H1 (cell line): Measurements from ENCODE around the gene NTN1. TPM values are rescaled to one million over a fixed set of nuclear protein-coding genes. Genes with fewer than 3 reads are reported as not detected.

Experiments
- CTCF ChIA-PET: fragments of 300-600 bp; sonication (Branson Sonifier 250); formaldehyde crosslinking; loops from one replicate; lab custom pipeline; 2021; ENCODE audit not compliant: partially characterized antibody; lab: Charles Lee
- POLR2A ChIA-PET: fragments of 300-600 bp; sonication (Branson Sonifier 250); formaldehyde crosslinking; loops from one replicate; lab custom pipeline; 2021; ENCODE audit warnings: inconsistent platforms; ENCODE audit not compliant: partially characterized antibody; lab: Charles Lee
- DNase-seq, 2 experiments: peaks; one replicate each; pipeline versions ENCODE4 v3.0.0 to v3.0.0-alpha.2; 2010 to 2022; ENCODE audit warnings: low spot score in 2 of 2, low read depth in 1 of 2, mixed read lengths in 1 of 2
- FAIRE-seq: peaks from 2 replicates; lab custom pipeline; 2011; peaks lifted over from hg19 to GRCh38; lab: Jason Lieb, UNC
- H2AFZ ChIP-seq: 2 replicates; pipeline ENCODE4 v1.8.1; 2012; ENCODE audit warnings: low read length, inconsistent platforms
- H2AK5ac ChIP-seq: 2 replicates; pipeline ENCODE4 v1.6.1; 2013; ENCODE audit warnings: low read depth, low read length
- H2BK120ac ChIP-seq: replicated peaks from 2 replicates; pipeline ENCODE3; 2013; ENCODE audit warnings: low read depth, low read length, inconsistent platforms
- H2BK12ac ChIP-seq: 2 replicates; pipeline ENCODE4 v1.6.1; 2013; ENCODE audit warnings: low read depth, low read length
- H2BK15ac ChIP-seq: 2 replicates; pipeline ENCODE4 v1.6.1; 2013; ENCODE audit warnings: low read length
- H2BK20ac ChIP-seq: 2 replicates; pipeline ENCODE4 v1.6.1; 2013; ENCODE audit warnings: low read length
- H2BK5ac ChIP-seq: 2 replicates; pipeline ENCODE4 v1.6.1; 2013; ENCODE audit warnings: low read depth, low read length
- H3K14ac ChIP-seq: 2 replicates; pipeline ENCODE4 v1.6.1; 2013; ENCODE audit warnings: inconsistent platforms; ENCODE audit not compliant: insufficient read length
- H3K18ac ChIP-seq: 2 replicates; pipeline ENCODE4 v1.6.1; 2013; ENCODE audit warnings: low read length; ENCODE audit errors: extremely low read depth
- H3K23ac ChIP-seq: 2 replicates; pipeline ENCODE4 v1.6.1; 2013; ENCODE audit warnings: inconsistent platforms; ENCODE audit not compliant: insufficient read length
- H3K23me2 ChIP-seq: 2 replicates; pipeline ENCODE4 v1.6.1; 2013; ENCODE audit warnings: low read depth, low read length
- H3K27ac ChIP-seq: 2 replicates; pipeline ENCODE4 v1.6.1; 2011; ENCODE audit warnings: low read depth, low read length, inconsistent platforms
- H3K27me3 ChIP-seq, 4 experiments: replicated peaks in 1 of 4; 1 replicate in 1 of 4; 2 replicates in 3 of 4; pipeline versions ENCODE4 v1.6.1 to v1.8.1; 2011 to 2013; ENCODE audit warnings: low read length in 3 of 4, mild to moderate bottlenecking in 3 of 4, inconsistent platforms in 2 of 4, mixed read lengths in 2 of 4, moderate library complexity in 1 of 4; ENCODE audit not compliant: control insufficient read depth in 3 of 4, insufficient read depth in 3 of 4; ENCODE audit errors: extremely low read depth in 1 of 4
- H3K36me3 ChIP-seq, 4 experiments: 2 replicates each; pipeline versions ENCODE4 v1.6.1 to v1.8.1; 2011 to 2013; ENCODE audit warnings: mild to moderate bottlenecking in 4 of 4, low read length in 3 of 4, moderate library complexity in 2 of 4, control low read depth in 1 of 4, inconsistent platforms in 1 of 4; ENCODE audit not compliant: insufficient read depth in 4 of 4, control insufficient read depth in 2 of 4
- H3K4ac ChIP-seq: replicated peaks from 2 replicates; pipeline ENCODE3; 2013; ENCODE audit warnings: low read length, low read depth, mixed read lengths, inconsistent platforms; ENCODE audit not compliant: insufficient read length
- H3K4me1 ChIP-seq, 4 experiments: replicated peaks in 1 of 4; 1 replicate in 1 of 4; 2 replicates in 3 of 4; pipeline versions ENCODE4 v1.6.1 to v1.8.1; 2011 to 2013; ENCODE audit warnings: low read length in 3 of 4, inconsistent platforms in 2 of 4, mixed read lengths in 1 of 4; ENCODE audit not compliant: insufficient read depth in 4 of 4, control insufficient read depth in 3 of 4
- H3K4me2 ChIP-seq, 2 experiments: 2 replicates each; pipeline versions ENCODE4 v1.6.1 to v1.8.1; 2011 to 2013; ENCODE audit warnings: low read depth in 2 of 2, low read length in 2 of 2, control low read depth in 1 of 2, inconsistent platforms in 1 of 2, mild to moderate bottlenecking in 1 of 2; ENCODE audit not compliant: insufficient read depth in 1 of 2
- H3K4me3 ChIP-seq, 4 experiments: fragments of 200-600, 300-600 bp in 1 of 4; sonication (generic), shearing (Covaris generic), sonication (Bioruptor Twin) in 1 of 4; 2 replicates each; pipeline versions ENCODE4 v1.5.1 to v1.8.1; 2011 to 2016; ENCODE audit warnings: low read length in 4 of 4, low read depth in 3 of 4, control low read depth in 2 of 4, inconsistent platforms in 2 of 4, mild to moderate bottlenecking in 2 of 4, mixed read lengths in 1 of 4, moderate library complexity in 1 of 4; ENCODE audit not compliant: insufficient read depth in 2 of 4; ENCODE audit errors: extremely low read depth in 1 of 4
- H3K56ac ChIP-seq: replicated peaks from 2 replicates; pipeline ENCODE3; 2013; ENCODE audit warnings: low read depth, mild to moderate bottlenecking, mixed read lengths, low read length, inconsistent platforms; ENCODE audit not compliant: insufficient read length
- H3K79me1 ChIP-seq: 2 replicates; pipeline ENCODE4 v1.6.1; 2013; ENCODE audit warnings: low read depth, low read length, control low read depth
- H3K79me2 ChIP-seq, 2 experiments: 2 replicates each; pipeline versions ENCODE4 v1.6.1 to v1.8.1; 2012 to 2013; ENCODE audit warnings: low read length in 2 of 2, mild to moderate bottlenecking in 2 of 2, inconsistent platforms in 1 of 2; ENCODE audit not compliant: insufficient read depth in 2 of 2, control insufficient read depth in 1 of 2
- H3K9ac ChIP-seq, 4 experiments: replicated peaks in 1 of 4; 1 replicate in 1 of 4; 2 replicates in 3 of 4; pipeline versions ENCODE4 v1.6.1 to v1.8.1; 2011 to 2013; ENCODE audit warnings: low read depth in 3 of 4, low read length in 3 of 4, control low read depth in 2 of 4, mild to moderate bottlenecking in 2 of 4, moderate library complexity in 2 of 4, inconsistent platforms in 1 of 4; ENCODE audit errors: extremely low read depth in 1 of 4
- H3K9me3 ChIP-seq, 2 experiments: 2 replicates each; pipeline versions ENCODE4 v1.6.1 to v1.8.1; 2012 to 2013; ENCODE audit warnings: mild to moderate bottlenecking in 2 of 2, moderate library complexity in 2 of 2, control low read depth in 1 of 2, inconsistent platforms in 1 of 2, low read depth in 1 of 2, low read length in 1 of 2, mixed read lengths in 1 of 2; ENCODE audit not compliant: insufficient read depth in 2 of 2
- H4K20me1 ChIP-seq, 2 experiments: replicated peaks in 1 of 2; 2 replicates each; pipeline versions ENCODE3 to v1.8.1; 2011 to 2013; ENCODE audit warnings: inconsistent platforms in 2 of 2, low read length in 2 of 2, mild to moderate bottlenecking in 1 of 2; ENCODE audit not compliant: insufficient read depth in 2 of 2, control insufficient read depth in 1 of 2
- H4K5ac ChIP-seq: 2 replicates; pipeline ENCODE4 v1.6.1; 2013; ENCODE audit warnings: low read length, low read depth, mixed read lengths, inconsistent platforms; ENCODE audit not compliant: insufficient read length
- H4K8ac ChIP-seq: 2 replicates; pipeline ENCODE4 v1.8.0; 2013; ENCODE audit warnings: mild to moderate bottlenecking, moderate library complexity, low read length, inconsistent platforms; ENCODE audit not compliant: insufficient read depth; ENCODE audit errors: extremely low read depth
- H4K91ac ChIP-seq: replicated peaks from 2 replicates; pipeline ENCODE3; 2013; ENCODE audit warnings: low read length, mixed read lengths, inconsistent platforms; ENCODE audit not compliant: insufficient read length
- CHD1 ChIP-seq: IDR thresholded peaks from 2 replicates; pipeline ENCODE4 v1.6.1; 2012; ENCODE audit warnings: low read depth, low read length, improper control_type of control experiment
- EZH2 ChIP-seq: fragments of 200-600 bp; sonication (generic); IDR thresholded peaks from 2 replicates; pipeline ENCODE4 v1.7.1; 2012; ENCODE audit warnings: low read depth, mild to moderate bottlenecking, moderate library complexity, low read length, inconsistent platforms; ENCODE audit not compliant: severe bottlenecking
- JUND ChIP-seq: IDR thresholded peaks from 2 replicates; pipeline ENCODE4 v1.6.1; 2011; ENCODE audit warnings: mild to moderate bottlenecking, improper control_type of control experiment, low read length
- NRF1 ChIP-seq: IDR thresholded peaks from 2 replicates; pipeline ENCODE4 v1.6.1; 2011; ENCODE audit warnings: mild to moderate bottlenecking, low read depth, low read length, improper control_type of control experiment
- RFX5 ChIP-seq: IDR thresholded peaks from 2 replicates; pipeline ENCODE4 v1.6.1; 2011; ENCODE audit warnings: low read depth, low read length, improper control_type of control experiment, borderline replicate concordance
- TAF1 ChIP-seq: IDR thresholded peaks from 2 replicates; pipeline ENCODE4 v1.6.1; 2011; ENCODE audit warnings: mild to moderate bottlenecking, low read depth, low read length
- WGBS, 2 experiments: shearing (Covaris generic) in 1 of 2; methylation state at CpG; one replicate each; pipeline versions ENCODE4 v1.1.6 to v1.1.7; 2013 to 2015; ENCODE audit warnings: low lambda C conversion rate in 2 of 2, mixed read lengths in 2 of 2, inconsistent platforms in 1 of 2, low coverage in 1 of 2, missing lambda C conversion rate in 1 of 2; ENCODE audit not compliant: insufficient replicate concordance in 2 of 2, insufficient coverage in 1 of 2, insufficient read length in 1 of 2; ENCODE audit errors: extremely low coverage in 1 of 2, missing lambda C conversion rate in 1 of 2; 5-methylcytosine and 5-hydroxymethylcytosine counted together
- polyA plus RNA-seq, 7 experiments: library from polyadenylated mRNA; depleted of rRNA in 3 of 7; stranded (reverse) in 5 of 7; unstranded in 2 of 7; fragments of >200 nt in 5 of 7; fragments of 200-250 nt in 2 of 7; gene quantifications; 1 replicate in 5 of 7; 2 replicates in 1 of 7; 4 replicates in 1 of 7; pipeline versions ENCODE4 v1.2.1 to v1.2.3, GENCODE V29; 2011 to 2013; ENCODE audit warnings: missing spikeins in 2 of 7, mixed read lengths in 2 of 7
- total RNA-seq: library from RNA; stranded (reverse); fragmentation: NEBNext Ultra II Directional; extraction: Animal tissue kit (Norgen Biotek cat#: 25700); gene quantifications from 2 replicates; pipeline ENCODE4 v1.2.1, GENCODE V29; 2021
- TF ChIP-seq, protein P1 (sequence below), 3 experiments: IDR thresholded peaks; 1 replicate in 2 of 3; 2 replicates in 1 of 3; pipeline versions ENCODE4 v1.5.1 to v1.6.1; 2011; ENCODE audit warnings: low read length in 3 of 3, mild to moderate bottlenecking in 3 of 3, inconsistent platforms in 2 of 3, low read depth in 1 of 3, moderate library complexity in 1 of 3; ENCODE audit not compliant: insufficient read depth in 1 of 3; ENCODE audit errors: control extremely low read depth in 1 of 3

Gene NTN1
- total and polyA plus RNA-seq, 2 of the 8 experiments (the other 6 are each of a cell fraction or from before 2014, with no cell fraction given), result 2.0 to 2.3 TPM

GRCh38 chr17:9115214-9116191, 94.2 kb downstream of the NTN1 start:
- Histone ChIP-seq H3K79me2 (no peaks in the 10 kb centered on the region), H4K5ac (no peak overlapping the region), H3K36me3 (no peaks in the 10 kb centered on the region), H3K14ac (no peak overlapping the region), H3K79me1 (no peaks in the 10 kb centered on the region), H2BK15ac (0 out of 2 replicates have a peak overlapping the region, but pooled peaks have one; percentile 31), H2AK5ac (no peak overlapping the region), H3K9me3 (peaks cover 0 to 4% of the 10 kb centered on the region in 2 experiments; a peak in 1 of 4 replicates), H3K4me2 (peak overlapping the region; percentile 58), H3K23ac (no peak overlapping the region), H2BK120ac (no peak overlapping the region), H2AFZ (no peak overlapping the region), H4K20me1 (no peaks in the 10 kb centered on the region), H3K23me2 (no peaks in the 10 kb centered on the region), H3K27ac (no peak overlapping the region), H2BK12ac (peak overlapping the region; percentile 35; the same call in 1 of the 2 replicates), H4K91ac (peak overlapping the region; percentile 91), H2BK20ac (0 out of 2 replicates have a peak overlapping the region, but pooled peaks have one; percentile 95), H2BK5ac (peak overlapping the region; percentile 85; the same call in 1 of the 2 replicates), H4K8ac (peak overlapping the region; percentile 0), H3K4ac (no peak overlapping the region), H3K56ac (no peak overlapping the region), H3K4me3 (peak overlapping the region in 3 of 4 experiments; percentile 4 to 45 (median 23); a peak in 5 of 8 replicates), H3K27me3 (peaks cover 0 to 4% (median 1%) of the 10 kb centered on the region in 4 experiments; a peak in 4 of 7 replicates), H3K4me1 (peaks cover 4 to 21% (median 17%) of the 10 kb centered on the region in 4 experiments), H3K18ac (peak overlapping the region; percentile 63; the same call in 1 of the 2 replicates), H3K9ac (no peak overlapping the region; a peak in 2 of 7 replicates)
- WGBS, 2 experiments, result 27% methylated on average over 38 of the region's 41 CpGs; no CpG with 5 or more reads in 1 of the 2 experiments
- POLR2A ChIA-PET, result interaction anchor here (1.2 to 1.5 kb wide), 2 partner anchors 61 to 97 kb away, joined by 3 to 5 read pairs; no protein-coding TSS in a partner anchor
- DNase-seq (peak; percentile 41 to 85), FAIRE-seq (peak; percentile 52)
- CTCF ChIA-PET, result interaction anchor here (0.5 to 3.2 kb wide), 20 partner anchors 9 to 412 kb away, joined by 3 to 8 read pairs (median 4); no protein-coding TSS in a partner anchor
- TF ChIP-seq TAF1, result 0 out of 2 replicates have a peak, but pooled peaks have one; percentile 39
- TF ChIP-seq CHD1, result no peak
- peak; percentile 90 for TF ChIP-seq JUND
- no peak for TF ChIP-seq NRF1
- TF ChIP-seq, protein P1, sequence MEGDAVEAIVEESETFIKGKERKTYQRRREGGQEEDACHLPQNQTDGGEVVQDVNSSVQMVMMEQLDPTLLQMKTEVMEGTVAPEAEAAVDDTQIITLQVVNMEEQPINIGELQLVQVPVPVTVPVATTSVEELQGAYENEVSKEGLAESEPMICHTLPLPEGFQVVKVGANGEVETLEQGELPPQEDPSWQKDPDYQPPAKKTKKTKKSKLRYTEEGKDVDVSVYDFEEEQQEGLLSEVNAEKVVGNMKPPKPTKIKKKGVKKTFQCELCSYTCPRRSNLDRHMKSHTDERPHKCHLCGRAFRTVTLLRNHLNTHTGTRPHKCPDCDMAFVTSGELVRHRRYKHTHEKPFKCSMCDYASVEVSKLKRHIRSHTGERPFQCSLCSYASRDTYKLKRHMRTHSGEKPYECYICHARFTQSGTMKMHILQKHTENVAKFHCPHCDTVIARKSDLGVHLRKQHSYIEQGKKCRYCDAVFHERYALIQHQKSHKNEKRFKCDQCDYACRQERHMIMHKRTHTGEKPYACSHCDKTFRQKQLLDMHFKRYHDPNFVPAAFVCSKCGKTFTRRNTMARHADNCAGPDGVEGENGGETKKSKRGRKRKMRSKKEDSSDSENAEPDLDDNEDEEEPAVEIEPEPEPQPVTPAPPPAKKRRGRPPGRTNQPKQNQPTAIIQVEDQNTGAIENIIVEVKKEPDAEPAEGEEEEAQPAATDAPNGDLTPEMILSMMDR (IDR thresholded peaks at IDR 0.05; ENCODE audit: control extremely low read depth in 1 of 3, insufficient read depth in 1 of 3, low read depth in 1 of 3, low read length in 3 of 3), result peak; percentile 12 to 46 (median 16)
- peak; percentile 18 for TF ChIP-seq EZH2
- TF ChIP-seq RFX5, result no peak
